ENCODE data around the gene IL7R.
"Not testable (repeated sequence)": the region's sequence is repeated elsewhere in the genome, so short reads cannot be mapped to it uniquely, and the experiment has no call there.

Gene IL7R

DNA sequence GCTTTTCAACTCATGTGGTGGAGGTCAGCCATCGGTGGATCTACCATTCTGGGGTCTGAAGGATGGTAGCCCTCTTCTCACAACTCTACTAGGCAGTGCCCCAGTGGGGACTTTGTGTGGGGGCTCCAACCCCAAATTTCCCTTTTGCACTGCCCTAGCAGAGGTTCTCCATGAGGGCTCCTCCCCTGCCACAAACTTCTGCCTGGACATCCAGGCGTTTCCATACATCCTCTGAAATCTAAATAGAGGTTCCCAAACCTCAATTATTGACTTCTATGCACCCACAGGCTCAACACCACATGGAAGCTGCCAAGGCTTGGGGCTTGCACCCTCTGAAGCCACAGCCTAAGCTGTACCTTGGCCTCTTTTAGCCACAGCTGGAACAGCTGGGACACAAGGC, 11.2 kb upstream of the IL7R start:
- not testable (repeated sequence) for DNase-seq

DNA sequence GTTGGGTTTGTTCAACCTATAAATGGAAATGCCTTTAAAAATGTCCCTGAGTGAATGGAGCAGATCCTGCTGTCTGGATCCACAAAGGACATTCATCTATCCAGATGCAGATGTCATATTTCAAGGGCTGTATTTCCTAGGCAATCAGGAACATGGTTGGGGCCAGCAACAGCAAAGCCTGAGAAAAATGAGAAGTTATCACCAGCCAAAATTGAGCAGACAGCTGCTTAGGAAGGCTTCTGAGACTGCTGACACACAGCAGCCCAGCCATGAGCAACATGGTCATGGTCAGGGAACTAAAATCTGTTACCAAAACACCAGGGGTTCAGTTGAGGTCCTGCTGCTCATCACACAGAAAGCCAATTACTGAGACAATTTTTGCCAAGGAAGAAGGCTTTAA, 9.2 kb upstream of the IL7R start:
- no peak for DNase-seq

DNA sequence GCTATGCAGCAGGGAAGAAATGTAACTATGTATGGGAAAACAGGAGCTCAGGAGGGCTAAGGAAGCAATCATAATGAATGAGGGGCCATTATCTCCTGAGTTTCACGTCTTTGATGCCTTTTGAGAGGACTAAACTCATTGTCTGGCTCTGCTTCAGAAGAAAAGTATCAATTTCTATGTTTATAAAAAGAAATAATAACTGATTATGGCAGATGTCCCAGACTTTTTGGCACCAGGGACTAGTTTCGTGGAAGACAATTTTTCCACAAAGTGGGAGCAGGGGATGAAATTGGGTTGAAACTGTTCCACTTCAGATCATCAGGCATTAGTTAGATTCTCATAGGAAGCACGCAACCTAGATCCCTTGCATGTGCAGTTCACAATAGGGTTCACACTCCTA, 8.7 kb upstream of the IL7R start:
- DNase-seq = no peak

DNA sequence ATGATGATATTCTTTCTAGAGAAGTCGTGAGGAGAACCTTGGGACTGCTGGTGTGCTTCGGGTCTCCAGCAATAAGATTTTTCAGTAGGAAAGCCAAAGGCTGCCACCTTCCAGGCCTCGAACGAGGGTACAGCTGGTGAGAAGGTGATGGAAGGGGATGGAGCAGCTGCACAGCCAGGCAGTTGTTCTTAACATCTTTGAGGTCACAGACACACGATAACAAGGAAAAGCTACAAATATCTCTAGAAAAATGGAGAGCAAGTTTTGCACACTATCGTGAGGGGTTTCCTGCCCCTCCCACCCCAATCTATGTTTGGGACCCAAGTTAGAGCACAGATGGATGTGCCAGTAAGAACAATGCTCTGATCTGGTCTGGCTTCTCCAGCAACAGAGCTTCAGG, 6.8 kb upstream of the IL7R start:
- DNase-seq = no peak

DNA sequence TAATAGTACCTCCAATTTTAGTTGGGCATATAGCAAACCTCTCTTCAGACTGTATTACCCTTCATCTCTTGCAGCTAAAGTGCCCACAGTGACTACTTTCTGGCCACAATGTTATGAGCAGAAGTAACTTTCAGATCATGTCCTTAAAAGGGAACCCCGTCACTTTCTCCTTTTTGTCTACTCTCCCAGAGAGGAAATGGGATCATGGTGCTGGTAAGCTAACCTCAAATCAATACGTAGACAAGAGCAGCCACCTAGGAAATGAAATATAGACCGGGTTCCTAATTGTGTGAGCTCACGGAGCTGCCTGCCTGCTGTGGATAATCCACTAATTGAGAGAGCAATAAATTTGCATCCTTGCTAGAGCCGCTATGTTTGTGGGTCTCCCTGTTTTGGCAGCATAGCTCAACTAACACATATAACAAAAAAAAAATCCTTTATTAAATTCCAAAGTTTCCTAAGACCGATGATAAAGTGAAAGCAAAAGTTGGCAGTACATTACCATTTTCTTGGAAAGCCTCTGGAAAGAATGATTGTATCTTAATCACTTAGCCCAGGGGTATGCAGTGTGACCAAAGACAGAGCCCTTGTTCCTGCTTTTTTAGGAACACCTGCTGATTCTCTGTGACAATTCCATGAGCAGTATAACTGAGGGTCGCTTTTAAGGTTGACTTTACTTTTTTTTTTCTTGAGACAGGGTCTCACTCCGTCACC, 5.6 kb upstream of the IL7R start:
- DNase-seq = no peak

DNA sequence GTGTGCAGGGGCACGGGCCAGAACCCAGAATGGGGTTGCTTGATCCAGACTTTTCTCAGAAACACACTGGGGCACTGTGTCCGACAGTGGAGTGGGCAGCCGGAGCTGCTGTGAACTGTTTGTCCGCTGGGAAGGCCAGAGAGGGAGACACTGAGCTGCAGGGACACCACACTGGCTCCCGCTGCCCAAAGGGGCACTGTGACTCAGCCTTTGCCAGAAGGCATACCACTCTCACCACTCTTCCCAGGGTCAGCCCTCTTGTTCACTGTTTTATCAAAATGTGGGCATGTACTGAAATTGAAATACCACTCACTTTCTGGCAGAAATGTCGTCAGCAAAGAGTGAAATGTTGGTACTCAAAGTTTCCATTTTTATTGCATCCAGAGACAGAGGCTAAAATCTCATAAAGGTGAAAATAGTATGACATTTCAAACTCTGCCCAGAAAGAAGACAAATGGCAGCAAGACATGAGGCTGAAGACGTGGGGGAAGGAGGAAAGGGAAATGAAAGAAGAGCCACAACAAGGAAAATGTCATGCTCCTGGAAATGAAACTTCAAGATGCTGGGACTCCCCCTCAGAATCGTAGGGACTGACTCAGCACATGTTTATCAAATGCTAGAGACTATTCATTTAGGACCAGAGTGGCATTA, 4.5 kb upstream of the IL7R start:
- DNase-seq = no peak

DNA sequence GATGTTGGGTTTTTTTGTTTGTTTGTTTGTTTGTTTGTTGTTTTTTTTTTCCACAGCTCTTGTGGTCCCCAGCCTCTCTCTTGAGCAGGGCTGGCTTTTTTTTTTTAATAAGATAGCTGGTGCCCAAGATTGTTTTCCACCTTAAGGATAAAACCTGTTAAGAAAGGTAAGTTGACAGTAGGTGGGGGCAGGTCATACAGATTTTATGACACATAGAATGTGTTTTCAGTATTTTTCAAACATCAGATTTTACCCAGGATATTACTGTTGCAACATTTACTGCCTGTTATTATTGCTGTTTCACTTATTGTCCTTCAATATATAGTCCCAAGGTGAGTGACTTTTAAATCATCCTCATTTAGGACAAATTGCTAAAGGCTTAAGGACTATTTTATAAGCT, 3.9 kb upstream of the IL7R start:
- no peak for DNase-seq

DNA sequence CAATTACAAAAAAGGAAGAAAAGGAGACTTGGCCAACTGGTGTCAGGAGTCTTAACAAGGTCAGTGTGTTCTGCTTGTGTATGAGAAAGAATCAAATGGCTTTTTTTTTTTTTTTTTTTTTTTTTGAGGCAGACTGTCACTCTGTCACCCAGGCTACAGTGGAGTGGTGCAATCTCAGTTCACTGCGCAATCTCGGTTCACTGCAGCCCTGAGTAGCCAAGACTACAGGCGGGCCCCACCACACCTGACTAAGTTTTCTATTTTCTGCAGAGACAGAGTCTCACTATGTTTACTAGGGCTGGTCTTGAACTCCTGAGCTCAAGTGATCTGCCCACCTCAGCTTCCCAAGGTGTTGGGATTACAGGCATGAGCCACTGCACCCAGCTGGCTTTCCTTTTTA, 3.1 kb upstream of the IL7R start:
- no peak for DNase-seq

DNA sequence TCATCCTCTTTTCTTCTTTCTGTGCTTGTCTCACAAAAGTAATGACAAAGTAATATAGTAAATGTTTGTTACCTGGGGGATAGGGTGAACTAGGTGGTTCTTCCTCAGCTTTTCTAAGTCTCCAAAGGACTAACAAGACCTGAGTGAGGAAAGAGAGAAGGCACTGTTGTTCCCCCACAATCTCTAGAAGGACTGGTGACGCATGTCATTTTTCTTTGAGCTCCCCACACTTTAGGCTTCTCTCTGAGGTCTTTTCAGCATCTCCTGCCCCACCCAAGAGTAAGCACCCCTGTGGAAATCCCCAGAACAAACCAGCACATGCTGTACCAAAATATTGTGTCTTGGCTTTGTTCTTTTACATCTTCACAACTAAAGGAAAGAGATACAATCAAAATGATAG, 2.4 kb upstream of the IL7R start:
- DNase-seq = no peak

DNA sequence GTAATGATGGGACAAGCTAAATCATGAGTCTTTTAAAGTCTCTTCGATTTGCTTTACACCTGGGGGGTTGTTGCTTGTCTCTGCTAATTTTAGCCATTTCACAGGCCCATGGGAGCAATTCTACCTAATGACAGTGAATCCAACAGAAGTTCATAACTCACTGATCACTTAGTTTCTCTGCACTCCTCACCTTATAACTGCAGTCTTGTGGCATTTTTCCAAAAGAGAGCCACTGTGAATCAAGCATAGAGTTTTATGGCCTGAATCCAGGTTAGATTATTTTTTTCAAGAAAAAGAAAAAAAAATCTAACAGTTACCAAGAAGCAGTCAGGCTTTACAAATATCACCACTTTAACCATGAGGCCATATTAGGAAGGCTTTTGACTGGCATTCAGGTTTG, 1.5 kb upstream of the IL7R start:
- DNase-seq = no peak

DNA sequence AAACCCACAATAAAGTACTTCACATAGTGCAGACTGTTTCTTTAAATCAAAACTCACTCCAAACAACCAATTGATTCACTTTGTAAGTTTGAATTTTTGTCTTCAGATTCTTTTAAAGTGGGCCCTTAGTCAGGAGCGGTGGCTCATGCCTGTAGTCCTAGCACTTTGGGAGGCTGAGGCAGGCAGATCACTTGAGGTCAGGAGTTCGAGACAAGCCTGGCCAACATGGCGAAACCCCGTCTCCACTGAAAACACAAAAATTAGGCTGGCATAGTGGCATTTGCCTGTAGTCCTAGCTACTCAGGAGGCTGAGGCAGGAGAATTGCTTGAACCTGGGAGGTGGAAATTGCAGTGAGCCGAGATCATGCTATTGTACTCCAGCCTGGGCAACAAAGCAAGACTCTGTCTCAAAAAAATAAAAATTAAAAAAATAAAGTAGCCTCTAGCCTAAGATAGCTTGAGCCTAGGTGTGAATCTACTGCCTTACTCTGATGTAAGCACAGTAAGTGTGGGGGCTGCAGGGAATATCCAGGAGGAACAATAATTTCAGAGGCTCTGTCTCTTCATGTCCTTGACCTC, 416 bp upstream of the IL7R start:
- not testable (repeated sequence) for DNase-seq

DNA sequence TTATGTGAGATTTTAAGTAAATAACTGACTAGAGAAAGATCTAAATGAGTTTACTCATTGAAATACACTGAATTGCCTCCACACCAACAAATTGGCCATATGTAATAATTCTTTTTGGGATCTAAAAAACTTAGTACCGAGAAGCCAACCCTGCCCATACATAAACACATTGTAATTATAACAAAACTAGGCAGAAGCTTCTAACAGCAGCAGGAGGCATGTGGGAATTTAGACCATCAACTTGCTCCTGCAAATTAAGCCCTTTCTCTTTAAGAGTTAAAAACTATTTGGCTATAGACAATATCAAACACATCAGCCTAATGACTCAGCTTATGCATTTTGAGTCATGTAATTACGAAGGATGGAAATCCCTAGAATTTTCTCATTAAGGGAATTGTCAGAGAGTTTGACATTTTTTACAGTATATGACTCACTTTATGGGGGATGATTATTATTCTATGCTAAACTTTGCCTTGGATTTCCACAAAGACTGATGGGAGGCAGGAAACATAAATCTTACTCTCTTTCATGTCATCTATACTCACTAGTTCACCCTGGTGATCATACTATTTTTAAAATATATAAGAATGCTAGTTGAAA, 1.0 kb downstream of the IL7R start:
- no peak for DNase-seq

DNA sequence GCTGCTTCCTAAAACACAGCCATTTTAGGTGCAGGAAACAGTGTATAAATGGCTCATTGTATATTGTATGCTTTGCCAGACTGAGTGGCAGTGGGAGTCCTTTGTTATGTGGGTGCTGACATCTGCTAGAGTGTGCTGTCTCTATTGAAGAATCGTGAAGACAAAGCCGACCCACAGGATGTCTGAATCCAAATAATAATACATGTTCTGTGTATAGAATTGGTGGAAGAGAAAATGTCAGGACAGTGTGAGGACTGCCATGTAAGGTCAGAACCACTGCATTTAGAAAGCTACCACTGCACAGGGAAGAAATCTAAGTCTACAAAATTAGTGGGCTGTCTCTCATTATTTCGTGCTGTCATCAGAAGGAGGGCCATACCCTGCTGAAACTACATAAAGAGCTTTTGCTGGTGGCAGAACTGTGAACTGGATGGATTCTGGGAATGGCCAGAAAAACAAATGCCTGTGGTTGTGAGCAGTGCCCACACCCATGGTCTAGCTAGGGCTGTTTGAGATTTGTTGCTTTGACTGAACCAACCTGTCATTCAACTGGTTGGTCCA, 2.5 kb downstream of the IL7R start:
- no peak for DNase-seq

DNA sequence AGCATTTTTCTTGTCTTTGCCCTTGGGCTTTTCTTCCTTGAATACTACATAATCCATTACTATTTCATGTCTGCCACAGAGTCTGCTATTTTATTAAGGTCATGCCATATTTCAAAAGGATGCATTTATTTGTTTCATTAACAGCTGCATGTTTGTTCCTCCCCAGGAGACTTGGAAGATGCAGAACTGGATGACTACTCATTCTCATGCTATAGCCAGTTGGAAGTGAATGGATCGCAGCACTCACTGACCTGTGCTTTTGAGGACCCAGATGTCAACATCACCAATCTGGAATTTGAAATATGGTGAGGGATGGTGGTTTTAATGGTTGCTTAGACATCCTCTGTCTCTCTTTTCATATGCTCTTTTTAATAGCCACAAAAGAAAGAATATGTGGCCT, 4.0 kb downstream of the IL7R start:
- DNase-seq = no peak

DNA sequence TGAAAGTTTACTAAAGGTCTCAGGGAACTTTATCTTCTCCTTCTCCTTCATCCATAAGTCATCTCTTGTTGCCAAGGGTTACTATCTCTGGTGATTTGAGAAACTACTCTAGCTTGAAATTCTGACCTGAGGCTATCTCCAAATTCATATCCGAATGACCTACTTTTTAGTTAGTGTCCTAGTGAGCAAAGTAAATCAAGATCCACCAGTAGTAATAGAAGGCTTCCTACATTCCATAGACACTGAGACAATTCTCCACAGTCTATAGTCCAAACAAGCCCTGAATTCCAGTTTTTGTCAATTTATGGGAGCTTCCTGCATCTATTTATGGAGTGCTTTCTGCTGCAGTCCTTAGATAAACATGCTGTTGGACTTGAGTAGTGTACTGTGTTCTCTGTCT, 5.0 kb downstream of the IL7R start:
- DNase-seq = no peak

DNA sequence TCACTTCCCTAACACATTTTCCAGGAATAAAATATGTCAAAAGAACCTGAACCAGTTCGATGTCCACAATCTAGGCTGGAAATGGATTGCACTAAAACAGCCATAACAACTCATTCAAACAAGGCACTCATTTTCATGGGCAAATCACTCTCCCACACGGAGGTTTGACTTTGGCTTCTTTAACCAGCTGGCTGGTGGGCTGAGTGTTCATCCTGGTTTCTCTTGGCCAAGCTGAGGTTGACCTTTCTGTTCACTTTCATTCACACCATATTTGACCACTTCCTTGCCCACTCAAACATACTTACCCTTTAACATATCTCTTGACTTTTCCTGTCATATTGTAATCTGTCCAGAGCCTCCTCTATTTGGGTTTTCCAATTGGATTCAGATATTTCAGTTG, 5.4 kb downstream of the IL7R start:
- no peak for DNase-seq

DNA sequence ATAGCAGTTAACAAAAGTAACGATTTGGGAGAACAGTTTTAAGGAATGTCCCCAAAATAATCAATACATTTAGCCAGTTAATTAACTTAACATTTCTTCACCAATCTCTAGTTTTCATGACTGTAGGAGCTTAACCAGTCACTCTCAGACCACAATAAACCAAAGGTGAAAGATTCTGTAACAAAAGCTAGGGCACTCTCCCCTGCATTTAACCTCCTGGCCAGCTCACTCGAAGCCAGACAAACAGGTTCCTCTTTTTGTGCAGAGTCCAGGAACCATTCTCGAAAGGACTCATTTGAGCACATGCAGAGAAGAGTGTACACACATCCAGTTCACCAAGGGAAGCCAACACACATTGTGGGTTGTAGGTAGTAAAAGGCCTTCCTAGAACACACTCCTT, 6.5 kb downstream of the IL7R start:
- DNase-seq = no peak

DNA sequence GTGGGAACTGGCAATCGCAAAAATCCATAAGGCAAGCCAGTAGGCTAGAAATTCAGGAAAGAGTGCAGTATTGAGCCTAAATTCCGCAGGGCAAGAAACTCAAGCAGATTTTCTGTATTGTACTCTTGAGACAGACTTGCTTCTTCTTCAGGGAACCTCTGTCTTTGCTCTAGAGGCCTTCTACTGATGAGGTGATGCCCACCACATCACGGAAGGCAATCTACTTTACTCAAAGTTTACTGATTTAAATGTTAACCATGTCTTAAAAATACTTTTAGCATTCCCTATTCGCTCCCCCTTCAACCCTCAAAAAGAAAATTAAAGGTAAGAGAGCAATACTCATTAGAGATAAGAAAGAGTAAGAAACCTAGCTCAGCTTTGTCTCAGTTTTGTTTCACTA, 11.3 kb downstream of the IL7R start:
- DNase-seq = no peak

DNA sequence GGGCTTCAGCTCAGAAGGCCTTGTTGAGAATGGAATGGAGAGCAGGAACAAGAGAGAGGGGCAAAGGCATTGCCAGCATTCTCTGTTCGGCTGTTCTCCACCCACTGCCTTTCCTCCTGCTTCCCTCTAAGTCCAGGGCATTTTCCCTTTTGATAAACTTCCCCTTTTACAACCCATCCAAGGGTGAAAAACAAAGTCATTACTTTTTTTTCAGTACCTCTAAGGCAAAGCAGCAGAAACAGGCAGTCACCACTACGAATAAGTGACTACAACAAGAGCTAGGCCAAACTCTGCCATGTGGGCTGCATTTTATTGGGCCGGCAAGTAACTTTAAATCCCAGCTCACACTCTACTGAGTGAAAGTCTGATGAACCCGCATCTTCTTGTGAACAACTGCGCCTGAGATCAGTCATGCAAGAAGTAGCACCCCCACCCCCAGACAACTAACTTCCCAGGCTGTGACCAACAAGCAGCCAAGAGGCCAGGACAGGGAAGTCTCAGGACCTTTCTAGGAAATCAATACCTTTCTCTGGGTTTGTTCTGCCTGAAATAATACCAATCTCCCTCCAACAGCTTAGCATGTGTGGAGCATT, 13.1 kb downstream of the IL7R start:
- no peak for DNase-seq

DNA sequence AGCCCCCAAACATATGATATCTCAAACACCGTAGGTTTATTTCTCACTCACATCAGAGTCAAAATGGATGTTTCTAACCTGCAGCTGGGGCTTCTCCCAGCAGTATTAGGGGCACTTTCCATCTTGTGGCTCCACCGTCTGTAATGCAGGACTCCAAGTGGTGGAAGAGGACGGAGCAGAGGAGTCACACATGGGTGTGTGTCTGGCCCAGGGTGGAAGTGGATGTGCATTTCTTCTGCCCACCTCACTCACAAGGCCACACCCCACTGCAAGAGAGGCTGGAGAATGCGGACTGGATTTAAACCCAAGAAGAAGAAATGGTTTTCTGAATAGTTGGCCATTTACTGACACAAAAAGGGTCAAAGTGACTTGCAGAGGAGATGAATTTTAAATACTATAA, 13.9 kb downstream of the IL7R start:
- DNase-seq = no peak

DNA sequence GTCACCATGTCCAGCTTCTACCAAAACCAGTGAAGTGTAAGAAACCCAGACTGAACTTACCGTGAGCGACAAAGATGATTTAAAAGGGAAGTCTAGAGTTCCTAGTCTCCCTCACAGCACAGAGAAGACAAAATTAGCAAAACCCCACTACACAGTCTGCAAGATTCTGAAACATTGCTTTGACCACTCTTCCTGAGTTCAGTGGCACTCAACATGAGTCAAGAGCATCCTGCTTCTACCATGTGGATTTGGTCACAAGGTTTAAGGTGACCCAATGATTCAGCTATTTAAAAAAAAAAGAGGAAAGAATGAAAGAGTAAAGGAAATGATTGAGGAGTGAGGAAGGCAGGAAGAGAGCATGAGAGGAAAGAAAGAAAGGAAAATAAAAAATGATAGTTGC, 19.8 kb downstream of the IL7R start:
- no peak for DNase-seq

DNA sequence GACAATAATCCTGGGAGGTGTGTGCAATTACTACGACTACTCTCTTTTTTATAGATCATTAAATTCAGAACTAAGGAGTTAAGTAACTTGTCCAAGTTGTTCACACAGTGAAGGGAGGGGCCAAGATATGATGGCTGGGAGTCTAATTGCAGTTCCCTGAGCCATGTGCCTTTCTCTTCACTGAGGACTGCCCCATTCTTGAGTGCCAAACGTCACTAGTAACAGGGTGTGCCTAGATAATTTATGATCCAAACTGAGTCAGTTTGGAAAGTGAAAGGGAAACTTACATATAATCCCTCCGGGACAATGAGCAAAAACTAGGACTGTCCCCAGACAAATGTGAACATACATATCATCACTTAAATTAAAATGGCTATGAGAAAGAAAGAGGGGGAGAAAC, 20.2 kb downstream of the IL7R start:
- DNase-seq = no peak

DNA sequence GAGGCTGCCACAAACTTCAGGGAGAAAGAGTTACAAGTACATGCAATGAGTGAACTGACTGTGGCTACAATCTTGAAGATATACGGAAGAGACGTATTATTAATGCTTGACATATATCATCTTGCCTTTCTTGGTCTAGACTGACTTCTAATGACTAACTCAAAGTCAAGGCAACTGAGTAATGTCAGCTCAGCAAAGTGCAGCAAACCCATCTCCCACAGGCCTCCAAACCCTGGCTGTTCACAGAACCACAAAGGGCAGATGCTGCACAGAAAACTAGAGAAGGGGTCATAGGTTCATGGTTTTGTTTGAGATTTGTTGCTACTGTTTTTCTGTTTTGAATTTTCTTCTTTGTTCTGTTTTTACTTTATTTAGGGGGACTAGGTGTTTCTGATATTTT, 21.0 kb downstream of the IL7R start:
- DNase-seq = no peak

DNA sequence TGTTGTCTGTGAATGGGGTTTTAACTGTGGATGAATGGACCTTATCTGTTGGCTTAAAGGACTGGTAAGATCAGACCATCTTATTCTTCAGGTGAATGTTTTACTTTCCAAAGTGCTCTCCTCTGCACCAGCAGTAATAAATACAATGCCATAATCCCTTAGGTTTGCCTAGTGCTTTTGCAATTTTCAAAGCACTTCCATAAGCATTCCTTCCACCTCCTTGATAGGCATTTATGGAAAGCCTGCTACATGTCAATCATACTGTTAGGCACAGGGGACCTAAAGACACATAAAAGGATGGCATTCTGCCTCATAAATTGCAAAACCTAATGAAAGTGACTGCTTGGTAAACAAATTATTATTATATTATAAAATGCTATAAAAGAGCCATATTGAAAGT, 21.4 kb downstream of the IL7R start:
- no peak for DNase-seq
